ENCODE results near the gene MEIS1. TPM values are rescaled to one million over a fixed set of nuclear protein-coding genes. Genes with fewer than 3 reads are reported as not detected.

Gene MEIS1
- total RNA-seq, 4 donors from 2014 or later: 25.9 to 129 (median 28.8) TPM

DNA sequence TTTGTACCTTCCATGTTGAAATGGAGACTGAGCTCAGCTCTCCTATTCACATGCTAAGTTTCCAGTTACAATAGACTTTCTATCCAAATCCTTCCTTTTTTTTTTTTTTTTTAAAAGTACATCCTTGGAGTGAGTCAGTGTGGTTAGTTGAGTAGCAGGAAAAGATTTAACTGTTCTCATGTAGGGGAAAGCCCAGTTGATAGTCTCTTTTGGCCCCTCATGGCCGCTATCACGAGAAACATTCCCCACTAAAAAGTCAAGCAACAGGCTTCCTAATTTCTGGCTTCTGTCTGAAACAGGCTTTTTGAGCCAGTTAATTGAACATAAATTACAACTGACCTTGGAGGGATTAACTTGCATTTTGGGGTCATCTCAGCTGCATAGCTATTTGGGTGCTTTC, 161.3 kb downstream of the MEIS1 start:
- Histone ChIP-seq H3K4me3 (no peak overlapping the region), H3K4me1 (no peaks in the 10 kb centered on the region), H3K36me3 (no peaks in the 10 kb centered on the region), H3K9me3 (no peaks in the 10 kb centered on the region), H3K27ac (no peak overlapping the region), H3K27me3 (no peaks in the 10 kb centered on the region)
- intact Hi-C loops (cut with DNase I; ENCODE audit: low total_unique reads) (no loop called here), in situ Hi-C loops (cut with MboI; ENCODE audit: low pct_ligation_motif_present in 1 of 4, low pct_unique_long_range_greater_than_20kb in 1 of 4, low sequenced_read_pairs in 3 of 4) (no loop called here)
- 86 to 90% methylated on average over 2 of the region's 2 CpGs for WGBS, 2 donors (ENCODE audit: low coverage in 1 of 2)
- DNase-seq: no peak
- TF ChIP-seq POLR2AphosphoS5 (IDR thresholded peaks at IDR 0.05) (no peak), EP300 (IDR thresholded peaks at IDR 0.05; ENCODE audit: low read depth) (no peak), POLR2A (IDR thresholded peaks at IDR 0.05) (no peak)
- TF ChIP-seq, protein P1, sequence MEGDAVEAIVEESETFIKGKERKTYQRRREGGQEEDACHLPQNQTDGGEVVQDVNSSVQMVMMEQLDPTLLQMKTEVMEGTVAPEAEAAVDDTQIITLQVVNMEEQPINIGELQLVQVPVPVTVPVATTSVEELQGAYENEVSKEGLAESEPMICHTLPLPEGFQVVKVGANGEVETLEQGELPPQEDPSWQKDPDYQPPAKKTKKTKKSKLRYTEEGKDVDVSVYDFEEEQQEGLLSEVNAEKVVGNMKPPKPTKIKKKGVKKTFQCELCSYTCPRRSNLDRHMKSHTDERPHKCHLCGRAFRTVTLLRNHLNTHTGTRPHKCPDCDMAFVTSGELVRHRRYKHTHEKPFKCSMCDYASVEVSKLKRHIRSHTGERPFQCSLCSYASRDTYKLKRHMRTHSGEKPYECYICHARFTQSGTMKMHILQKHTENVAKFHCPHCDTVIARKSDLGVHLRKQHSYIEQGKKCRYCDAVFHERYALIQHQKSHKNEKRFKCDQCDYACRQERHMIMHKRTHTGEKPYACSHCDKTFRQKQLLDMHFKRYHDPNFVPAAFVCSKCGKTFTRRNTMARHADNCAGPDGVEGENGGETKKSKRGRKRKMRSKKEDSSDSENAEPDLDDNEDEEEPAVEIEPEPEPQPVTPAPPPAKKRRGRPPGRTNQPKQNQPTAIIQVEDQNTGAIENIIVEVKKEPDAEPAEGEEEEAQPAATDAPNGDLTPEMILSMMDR (IDR thresholded peaks at IDR 0.05): no peak

DNA sequence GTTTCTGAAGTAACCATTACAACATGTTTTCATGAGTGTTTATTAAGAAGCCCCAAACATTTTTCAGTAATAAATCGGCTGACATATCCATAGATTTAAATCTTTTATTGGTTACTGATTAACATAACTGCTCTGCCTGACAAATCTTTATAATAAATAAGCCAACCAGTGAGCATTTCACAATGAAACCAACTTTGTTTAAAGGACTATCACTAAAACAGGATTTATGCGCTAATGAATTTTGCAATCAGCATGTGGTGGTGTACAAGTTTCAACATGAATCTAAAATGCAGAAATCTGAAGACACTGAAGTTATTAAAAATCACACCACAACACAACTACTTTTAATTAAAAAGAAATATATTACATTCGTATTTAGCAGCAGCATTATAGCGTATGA, 166.7 kb downstream of the MEIS1 start:
- Histone ChIP-seq H3K27ac (no peak overlapping the region), H3K4me1 (no peaks in the 10 kb centered on the region), H3K27me3 (no peaks in the 10 kb centered on the region), H3K36me3 (no peaks in the 10 kb centered on the region), H3K4me3 (no peak overlapping the region), H3K9me3 (no peaks in the 10 kb centered on the region)
- TF ChIP-seq POLR2A (IDR thresholded peaks at IDR 0.05) (no peak), EP300 (IDR thresholded peaks at IDR 0.05; ENCODE audit: low read depth) (no peak)
- intact Hi-C loops (cut with DNase I; ENCODE audit: low total_unique reads): no loop called here
- DNase-seq: no peak
- in situ Hi-C loops (cut with MboI; ENCODE audit: low pct_ligation_motif_present in 1 of 4, low pct_unique_long_range_greater_than_20kb in 1 of 4, low sequenced_read_pairs in 3 of 4): no loop called here
- WGBS, 2 donors (ENCODE audit: low coverage in 1 of 2): 63 to 66% methylated on average over 4 of the region's 4 CpGs

DNA sequence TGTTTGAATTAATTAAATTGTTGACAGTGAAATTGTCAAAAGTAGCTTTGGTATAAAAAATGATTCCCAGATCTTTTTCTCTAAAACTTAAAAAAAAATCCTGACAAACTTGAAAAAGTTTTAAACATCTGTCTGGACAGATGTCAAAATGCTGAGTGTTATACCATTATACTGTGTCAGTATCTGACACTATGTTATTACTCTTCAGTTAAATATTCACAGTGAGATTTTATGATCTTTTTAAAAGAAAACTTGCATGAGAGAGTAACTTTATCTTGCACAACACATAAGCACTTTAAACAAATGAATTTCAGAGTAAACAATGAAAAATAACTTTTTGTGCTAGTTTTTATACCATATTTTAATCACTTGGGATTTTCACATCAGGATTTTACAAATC, 167.4 kb downstream of the MEIS1 start:
- intact Hi-C loops (cut with DNase I; ENCODE audit: low total_unique reads): no loop called here
- Histone ChIP-seq H3K36me3 (no peaks in the 10 kb centered on the region), H3K4me3 (no peak overlapping the region), H3K27me3 (no peaks in the 10 kb centered on the region), H3K4me1 (no peaks in the 10 kb centered on the region), H3K9me3 (no peaks in the 10 kb centered on the region), H3K27ac (no peak overlapping the region)
- TF ChIP-seq POLR2AphosphoS5 (IDR thresholded peaks at IDR 0.05) (no peak), EP300 (IDR thresholded peaks at IDR 0.05; ENCODE audit: low read depth) (no peak), POLR2A (IDR thresholded peaks at IDR 0.05) (no peak)
- TF ChIP-seq, protein P1 (IDR thresholded peaks at IDR 0.05): no peak
- DNase-seq: no peak
- in situ Hi-C loops (cut with MboI; ENCODE audit: low pct_ligation_motif_present in 1 of 4, low pct_unique_long_range_greater_than_20kb in 1 of 4, low sequenced_read_pairs in 3 of 4): no loop called here

DNA sequence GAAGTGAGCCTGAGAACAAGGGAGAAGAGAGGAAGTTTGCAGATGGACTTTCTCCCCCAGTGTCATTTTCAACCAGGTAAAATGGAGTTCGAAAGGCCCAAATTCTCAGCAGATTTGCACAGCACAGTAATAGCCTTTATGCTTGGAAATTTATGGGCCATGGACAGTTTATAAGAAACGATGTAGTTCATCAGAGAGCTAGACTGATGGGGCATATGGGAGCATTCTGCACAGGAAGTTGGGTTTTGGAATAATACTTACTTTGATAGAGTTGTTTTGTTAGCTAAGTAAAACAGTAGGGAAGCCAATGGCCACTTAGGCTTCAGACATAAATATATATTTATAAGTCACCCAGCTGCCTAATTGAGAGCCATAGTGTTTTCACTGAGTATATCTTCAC, 169.4 kb downstream of the MEIS1 start:
- TF ChIP-seq POLR2AphosphoS5 (IDR thresholded peaks at IDR 0.05) (no peak), POLR2A (IDR thresholded peaks at IDR 0.05) (no peak), EP300 (IDR thresholded peaks at IDR 0.05; ENCODE audit: low read depth) (no peak)
- TF ChIP-seq, protein P1 (IDR thresholded peaks at IDR 0.05): no peak
- no peak for DNase-seq
- intact Hi-C loops (cut with DNase I; ENCODE audit: low total_unique reads): no loop called here
- no peaks in the 10 kb centered on the region for H3K27me3 ChIP-seq
- no peak overlapping the region for H3K27ac ChIP-seq
- no peak overlapping the region for H3K4me3 ChIP-seq
- no peaks in the 10 kb centered on the region for H3K9me3 ChIP-seq
- H3K36me3 ChIP-seq: no peaks in the 10 kb centered on the region
- H3K4me1 ChIP-seq: no peaks in the 10 kb centered on the region
- in situ Hi-C loops (cut with MboI; ENCODE audit: low pct_ligation_motif_present in 1 of 4, low pct_unique_long_range_greater_than_20kb in 1 of 4, low sequenced_read_pairs in 3 of 4): no loop called here
- WGBS, 2 donors (ENCODE audit: low coverage in 1 of 2): 60 to 83% methylated on average over 1 to 2 of the region's 2 CpGs

DNA sequence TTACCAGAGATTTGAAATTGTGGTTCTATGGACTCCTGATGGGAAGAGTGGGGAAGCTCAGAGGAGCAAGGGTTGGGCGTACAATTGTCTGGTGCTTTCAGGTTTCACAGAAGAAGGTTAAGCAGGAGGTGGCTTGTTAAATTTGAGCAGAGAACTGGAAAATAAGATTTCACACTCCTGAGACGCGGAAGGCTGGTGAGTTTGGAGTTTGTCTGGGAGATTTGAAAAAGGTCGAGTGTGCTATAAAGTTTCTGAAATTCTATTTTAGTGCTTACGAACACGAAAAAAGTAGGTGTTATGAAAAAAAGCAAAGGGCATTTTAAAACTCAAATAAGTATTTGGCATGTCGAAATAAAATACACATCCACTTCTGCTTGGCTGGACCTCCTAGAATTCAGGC, 170.1 kb downstream of the MEIS1 start:
- intact Hi-C loops (cut with DNase I; ENCODE audit: low total_unique reads): no loop called here
- H3K4me1 ChIP-seq: no peaks in the 10 kb centered on the region
- in situ Hi-C loops (cut with MboI; ENCODE audit: low pct_ligation_motif_present in 1 of 4, low pct_unique_long_range_greater_than_20kb in 1 of 4, low sequenced_read_pairs in 3 of 4): no loop called here
- WGBS, 2 donors (ENCODE audit: low coverage in 1 of 2): 78 to 91% methylated on average over 7 of the region's 7 CpGs
- TF ChIP-seq POLR2A (IDR thresholded peaks at IDR 0.05): no peak
- TF ChIP-seq, protein P1 (IDR thresholded peaks at IDR 0.05): no peak
- no peak for TF ChIP-seq EP300 (IDR thresholded peaks at IDR 0.05; ENCODE audit: low read depth)
- no peak for TF ChIP-seq POLR2AphosphoS5 (IDR thresholded peaks at IDR 0.05)
- no peak for DNase-seq
- no peaks in the 10 kb centered on the region for H3K36me3 ChIP-seq
- no peak overlapping the region for H3K27ac ChIP-seq
- no peaks in the 10 kb centered on the region for H3K27me3 ChIP-seq
- H3K9me3 ChIP-seq: no peaks in the 10 kb centered on the region
- H3K4me3 ChIP-seq: no peak overlapping the region

All from transverse colon (tissue), 4 donors.